Measurements from ENCODE around the gene ARL17B. TPM values are rescaled to one million over a fixed set of nuclear protein-coding genes. Genes with fewer than 3 reads are reported as not detected.
"Not testable (repeated sequence)": the region's sequence is repeated elsewhere in the genome, so short reads cannot be mapped to it uniquely, and the experiment has no call there.

The ARL17B gene
- total RNA-seq, 1 experiment from 2014 or later, result 20.9 TPM

- H3K9me3 ChIP-seq (ENCODE audit: control insufficient read depth in 1 of 2, insufficient read depth in 1 of 2, low read depth in 1 of 2, low read length in 2 of 2); ATAC-seq; POLR2A ChIA-PET: not testable (repeated sequence)
Measured at GRCh38 chr17:46400543-46400942, 39.0 kb upstream of the ARL17B start.

GRCh38 chr17:46399993-46400392, 38.4 kb upstream of the ARL17B start:
- CTCF ChIA-PET; intact Hi-C loops (cut with micrococcal nuclease); H3K9me3 ChIP-seq (ENCODE audit: control insufficient read depth in 1 of 2, insufficient read depth in 1 of 2, low read depth in 1 of 2, low read length in 2 of 2); H3K4me3 ChIP-seq (replicated peaks in 1 of 2; ENCODE audit: low read depth in 1 of 2, low read length in 2 of 2); H3K4me1 ChIP-seq (ENCODE audit: control insufficient read depth in 1 of 2, insufficient read depth in 2 of 2, low read length in 2 of 2); BruUV-seq (replicated peaks); H3K36me3 ChIP-seq (ENCODE audit: control insufficient read depth in 1 of 2, insufficient read depth in 2 of 2, low read length in 2 of 2); H3K27ac ChIP-seq (ENCODE audit: low read depth, low read length); RAD21 ChIA-PET (ENCODE audit: low non-redundant PET in 1 of 2, low total read pairs in 2 of 2, uncharacterized antibody in 2 of 2, unreplicated experiment in 2 of 2); H3K9ac ChIP-seq (ENCODE audit: low read length); DNase-seq (ENCODE audit: low read depth, low spot score); H2AFZ ChIP-seq (ENCODE audit: low read depth, low read length, poor library complexity, severe bottlenecking); ATAC-seq; POLR2A ChIA-PET; H3K79me2 ChIP-seq (ENCODE audit: insufficient read depth, low read length); H4K20me1 ChIP-seq (ENCODE audit: insufficient read depth); H3K9me2 ChIP-seq (ENCODE audit: insufficient read depth); H3K27me3 ChIP-seq (ENCODE audit: insufficient read depth, low read length); H3K4me2 ChIP-seq (ENCODE audit: low read length): not testable (repeated sequence)

More at GRCh38 chr17:46400543-46400942, 39.0 kb upstream of the ARL17B start:
- CTCF ChIA-PET; intact Hi-C loops (cut with micrococcal nuclease); H3K9ac ChIP-seq (ENCODE audit: low read length); RAD21 ChIA-PET (ENCODE audit: low non-redundant PET in 1 of 2, low total read pairs in 2 of 2, uncharacterized antibody in 2 of 2, unreplicated experiment in 2 of 2); H3K27ac ChIP-seq (ENCODE audit: low read depth, low read length); H3K4me1 ChIP-seq (ENCODE audit: control insufficient read depth in 1 of 2, insufficient read depth in 2 of 2, low read length in 2 of 2); H3K27me3 ChIP-seq (ENCODE audit: insufficient read depth, low read length); BruUV-seq (replicated peaks); H2AFZ ChIP-seq (ENCODE audit: low read depth, low read length, poor library complexity, severe bottlenecking); H3K4me2 ChIP-seq (ENCODE audit: low read length); H3K36me3 ChIP-seq (ENCODE audit: control insufficient read depth in 1 of 2, insufficient read depth in 2 of 2, low read length in 2 of 2); H3K4me3 ChIP-seq (replicated peaks in 1 of 2; ENCODE audit: low read depth in 1 of 2, low read length in 2 of 2); H3K79me2 ChIP-seq (ENCODE audit: insufficient read depth, low read length); H4K20me1 ChIP-seq (ENCODE audit: insufficient read depth); H3K9me2 ChIP-seq (ENCODE audit: insufficient read depth); DNase-seq (ENCODE audit: low read depth, low spot score): not testable (repeated sequence)

GRCh38 chr17:46396292-46396691, 34.7 kb upstream of the ARL17B start:
- H3K9me3 ChIP-seq (ENCODE audit: control insufficient read depth in 1 of 2, insufficient read depth in 1 of 2, low read depth in 1 of 2, low read length in 2 of 2); H3K27ac ChIP-seq (ENCODE audit: low read depth, low read length); POLR2A ChIA-PET; RAD21 ChIA-PET (ENCODE audit: low non-redundant PET in 1 of 2, low total read pairs in 2 of 2, uncharacterized antibody in 2 of 2, unreplicated experiment in 2 of 2); H3K36me3 ChIP-seq (ENCODE audit: control insufficient read depth in 1 of 2, insufficient read depth in 2 of 2, low read length in 2 of 2); H2AFZ ChIP-seq (ENCODE audit: low read depth, low read length, poor library complexity, severe bottlenecking); H3K79me2 ChIP-seq (ENCODE audit: insufficient read depth, low read length); intact Hi-C loops (cut with micrococcal nuclease); BruUV-seq (replicated peaks); H3K4me2 ChIP-seq (ENCODE audit: low read length); ATAC-seq; DNase-seq (ENCODE audit: low read depth, low spot score); H3K4me1 ChIP-seq (ENCODE audit: control insufficient read depth in 1 of 2, insufficient read depth in 2 of 2, low read length in 2 of 2); H3K9ac ChIP-seq (ENCODE audit: low read length); H3K27me3 ChIP-seq (ENCODE audit: insufficient read depth, low read length); H4K20me1 ChIP-seq (ENCODE audit: insufficient read depth); CTCF ChIA-PET; H3K4me3 ChIP-seq (replicated peaks in 1 of 2; ENCODE audit: low read depth in 1 of 2, low read length in 2 of 2); H3K9me2 ChIP-seq (ENCODE audit: insufficient read depth): not testable (repeated sequence)

GRCh38 chr17:46393702-46394101, 32.1 kb upstream of the ARL17B start:
- RAD21 ChIA-PET (ENCODE audit: low non-redundant PET in 1 of 2, low total read pairs in 2 of 2, uncharacterized antibody in 2 of 2, unreplicated experiment in 2 of 2); H3K27ac ChIP-seq (ENCODE audit: low read depth, low read length); H3K4me3 ChIP-seq (replicated peaks in 1 of 2; ENCODE audit: low read depth in 1 of 2, low read length in 2 of 2); H3K4me1 ChIP-seq (ENCODE audit: control insufficient read depth in 1 of 2, insufficient read depth in 2 of 2, low read length in 2 of 2); CTCF ChIA-PET; BruUV-seq (replicated peaks); H3K9me2 ChIP-seq (ENCODE audit: insufficient read depth); H3K9ac ChIP-seq (ENCODE audit: low read length); ATAC-seq; POLR2A ChIA-PET; intact Hi-C loops (cut with micrococcal nuclease); H3K79me2 ChIP-seq (ENCODE audit: insufficient read depth, low read length); H3K9me3 ChIP-seq (ENCODE audit: control insufficient read depth in 1 of 2, insufficient read depth in 1 of 2, low read depth in 1 of 2, low read length in 2 of 2); H3K36me3 ChIP-seq (ENCODE audit: control insufficient read depth in 1 of 2, insufficient read depth in 2 of 2, low read length in 2 of 2); H3K4me2 ChIP-seq (ENCODE audit: low read length); H4K20me1 ChIP-seq (ENCODE audit: insufficient read depth); H2AFZ ChIP-seq (ENCODE audit: low read depth, low read length, poor library complexity, severe bottlenecking); DNase-seq (ENCODE audit: low read depth, low spot score); H3K27me3 ChIP-seq (ENCODE audit: insufficient read depth, low read length): not testable (repeated sequence)

- BruUV-seq (replicated peaks); H3K4me1 ChIP-seq (ENCODE audit: control insufficient read depth in 1 of 2, insufficient read depth in 2 of 2, low read length in 2 of 2); H3K4me2 ChIP-seq (ENCODE audit: low read length); DNase-seq (ENCODE audit: low read depth, low spot score); intact Hi-C loops (cut with micrococcal nuclease); POLR2A ChIA-PET; H3K79me2 ChIP-seq (ENCODE audit: insufficient read depth, low read length); H3K9me2 ChIP-seq (ENCODE audit: insufficient read depth); H4K20me1 ChIP-seq (ENCODE audit: insufficient read depth); H3K27me3 ChIP-seq (ENCODE audit: insufficient read depth, low read length); H3K27ac ChIP-seq (ENCODE audit: low read depth, low read length); RAD21 ChIA-PET (ENCODE audit: low non-redundant PET in 1 of 2, low total read pairs in 2 of 2, uncharacterized antibody in 2 of 2, unreplicated experiment in 2 of 2); H3K9me3 ChIP-seq (ENCODE audit: control insufficient read depth in 1 of 2, insufficient read depth in 1 of 2, low read depth in 1 of 2, low read length in 2 of 2); H3K9ac ChIP-seq (ENCODE audit: low read length); ATAC-seq; H3K36me3 ChIP-seq (ENCODE audit: control insufficient read depth in 1 of 2, insufficient read depth in 2 of 2, low read length in 2 of 2); H3K4me3 ChIP-seq (replicated peaks in 1 of 2; ENCODE audit: low read depth in 1 of 2, low read length in 2 of 2); H2AFZ ChIP-seq (ENCODE audit: low read depth, low read length, poor library complexity, severe bottlenecking); CTCF ChIA-PET: not testable (repeated sequence)
Measured at GRCh38 chr17:46385491-46385890, 23.9 kb upstream of the ARL17B start.
